ENCODE measurements around the gene YY1. TPM values are rescaled to one million over a fixed set of nuclear protein-coding genes. Genes with fewer than 3 reads are reported as not detected.
A peak's percentile ranks its signal among the peaks of the same experiment; 100 is the strongest.
"Not testable (repeated sequence)": the region's sequence is repeated elsewhere in the genome, so short reads cannot be mapped to it uniquely, and the experiment has no call there.

The YY1 gene
- total RNA-seq, 5 donors from 2014 or later (not counting 1 experiment from before 2014, with no cell fraction given), result 67.5 to 86.5 (median 74.2) TPM

- H3K27ac ChIP-seq (ENCODE audit: low read length), result no peak overlapping the region
- Mint-ChIP-seq H3K9me3 (no peaks in the 10 kb centered on the region), H3K36me3 (no peaks in the 10 kb centered on the region), H3K27me3 (no peaks in the 10 kb centered on the region), H3K4me1 (peaks cover 10 to 12% (median 11%) of the 10 kb centered on the region in 3 donors), H3K27ac (no peak overlapping the region), H3K4me3 (no peak overlapping the region)
- H3K27me3 ChIP-seq (replicated peaks in 1 of 2; ENCODE audit: control insufficient read depth in 2 of 2, extremely low read depth in 1 of 2, insufficient read depth in 2 of 2, low read length in 1 of 2), result no peaks in the 10 kb centered on the region
- H3K4me3 ChIP-seq (ENCODE audit: control insufficient read depth in 1 of 2, extremely low read depth in 1 of 2, low read length in 1 of 2), result no peak overlapping the region
- peaks cover 3 to 17% of the 10 kb centered on the region in 2 experiments for H3K4me1 ChIP-seq (ENCODE audit: control insufficient read depth in 1 of 2, extremely low read depth in 1 of 2, insufficient read depth in 2 of 2, low read length in 2 of 2)
- ChIA-PET CTCF (interaction anchor here (0.7 to 1.0 kb wide), 3 partner anchors 20 to 28 kb away, joined by 3 to 4 read pairs (median 4); no protein-coding TSS in a partner anchor), POLR2A (no interaction called here)
- H3K36me3 ChIP-seq (ENCODE audit: control insufficient read depth in 2 of 2, extremely low read depth in 1 of 2, insufficient read depth in 1 of 2, low read length in 1 of 2), result peaks cover 0 to 1% of the 10 kb centered on the region in 2 donors
- 76% methylated on average over 6 of the region's 12 CpGs for WGBS (ENCODE audit: insufficient coverage)
- H3K9me3 ChIP-seq, result no peaks in the 10 kb centered on the region
- DNase-seq (no peak), ATAC-seq (replicated peaks in 1 of 4) (no peak)
Observed at GRCh38 chr14:100287202-100287997, 48.5 kb downstream of the YY1 start.

GRCh38 chr14:100287998-100288295, 49.0 kb downstream of the YY1 start:
- CTCF ChIA-PET, result interaction anchor here in 1 of 2 donors (0.7 to 1.0 kb wide), 2 partner anchors 21 to 26 kb away, joined by 3 to 4 read pairs; no protein-coding TSS in a partner anchor
- H3K27me3 ChIP-seq (replicated peaks in 1 of 2; ENCODE audit: control insufficient read depth in 2 of 2, extremely low read depth in 1 of 2, insufficient read depth in 2 of 2, low read length in 1 of 2); POLR2A ChIA-PET: not testable (repeated sequence)

GRCh38 chr14:100288382-100289185, 49.6 kb downstream of the YY1 start:
- H3K4me1 ChIP-seq (ENCODE audit: control insufficient read depth in 1 of 2, extremely low read depth in 1 of 2, insufficient read depth in 2 of 2, low read length in 2 of 2), result peaks cover 3 to 17% of the 10 kb centered on the region in 2 experiments
- no peak overlapping the region for H3K4me3 ChIP-seq (ENCODE audit: control insufficient read depth in 1 of 2, extremely low read depth in 1 of 2, low read length in 1 of 2)
- no peak overlapping the region for H3K4me3 Mint-ChIP-seq
- WGBS (ENCODE audit: insufficient coverage), result 92% methylated on average over 9 of the region's 12 CpGs
- no peak overlapping the region for H3K27ac Mint-ChIP-seq
- no peaks in the 10 kb centered on the region for H3K27me3 ChIP-seq (replicated peaks in 1 of 2; ENCODE audit: control insufficient read depth in 2 of 2, extremely low read depth in 1 of 2, insufficient read depth in 2 of 2, low read length in 1 of 2)
- H3K9me3 ChIP-seq, result no peaks in the 10 kb centered on the region
- peaks cover 10 to 12% (median 10%) of the 10 kb centered on the region in 3 donors for H3K4me1 Mint-ChIP-seq
- no peaks in the 10 kb centered on the region for H3K36me3 ChIP-seq (ENCODE audit: control insufficient read depth in 2 of 2, extremely low read depth in 1 of 2, insufficient read depth in 1 of 2, low read length in 1 of 2)
- ChIA-PET POLR2A (no interaction called here), CTCF (interaction anchor here (0.7 to 1.0 kb wide), 2 partner anchors 22 to 51 kb away, joined by 3 read pairs; no protein-coding TSS in a partner anchor)
- no peak overlapping the region for H3K27ac ChIP-seq (ENCODE audit: low read length)
- H3K9me3 Mint-ChIP-seq, result no peaks in the 10 kb centered on the region
- no peaks in the 10 kb centered on the region for H3K36me3 Mint-ChIP-seq
- ATAC-seq (replicated peaks in 1 of 4) (no peak), DNase-seq (no peak)
- no peaks in the 10 kb centered on the region for H3K27me3 Mint-ChIP-seq

More at GRCh38 chr14:100287998-100288295, 49.0 kb downstream of the YY1 start:
- not testable (repeated sequence) for H3K36me3 ChIP-seq (ENCODE audit: control insufficient read depth in 2 of 2, extremely low read depth in 1 of 2, insufficient read depth in 1 of 2, low read length in 1 of 2); H3K4me3 ChIP-seq (ENCODE audit: control insufficient read depth in 1 of 2, extremely low read depth in 1 of 2, low read length in 1 of 2); H3K4me3 Mint-ChIP-seq; ATAC-seq (replicated peaks in 1 of 4); H3K27ac Mint-ChIP-seq; H3K27me3 Mint-ChIP-seq; H3K9me3 Mint-ChIP-seq; H3K9me3 ChIP-seq; H3K27ac ChIP-seq (ENCODE audit: low read length); DNase-seq; H3K36me3 Mint-ChIP-seq
- WGBS (ENCODE audit: insufficient coverage), result 97% methylated on average over 4 of the region's 8 CpGs
- peaks cover 10 to 12% (median 11%) of the 10 kb centered on the region in 3 donors for H3K4me1 Mint-ChIP-seq
- H3K4me1 ChIP-seq (ENCODE audit: control insufficient read depth in 1 of 2, extremely low read depth in 1 of 2, insufficient read depth in 2 of 2, low read length in 2 of 2), result peaks cover 3 to 17% of the 10 kb centered on the region in 2 experiments

GRCh38 chr14:100289916-100290606, 51.1 kb downstream of the YY1 start:
- ATAC-seq (replicated peaks in 1 of 4) (no peak), DNase-seq (no peak)
- Mint-ChIP-seq H3K27ac (no peak overlapping the region), H3K4me3 (no peak overlapping the region), H3K4me1 (peaks cover 3 to 6% (median 4%) of the 10 kb centered on the region in 3 donors), H3K36me3 (no peaks in the 10 kb centered on the region), H3K9me3 (no peaks in the 10 kb centered on the region), H3K27me3 (no peaks in the 10 kb centered on the region)
- H3K27ac ChIP-seq (ENCODE audit: low read length), result no peak overlapping the region
- no peaks in the 10 kb centered on the region for H3K9me3 ChIP-seq
- no peak overlapping the region for H3K4me3 ChIP-seq (ENCODE audit: control insufficient read depth in 1 of 2, extremely low read depth in 1 of 2, low read length in 1 of 2)
- H3K36me3 ChIP-seq (ENCODE audit: control insufficient read depth in 2 of 2, extremely low read depth in 1 of 2, insufficient read depth in 1 of 2, low read length in 1 of 2), result no peaks in the 10 kb centered on the region
- 71% methylated on average over 4 of the region's 9 CpGs for WGBS (ENCODE audit: insufficient coverage)
- POLR2A ChIA-PET, result no interaction called here
- CTCF ChIA-PET, result interaction anchor here in 1 of 2 donors (0.7 kb wide), 1 partner anchor 12 kb away, joined by 3 read pairs; no protein-coding TSS in a partner anchor
- peaks cover under 1 to 7% of the 10 kb centered on the region in 2 experiments for H3K4me1 ChIP-seq (ENCODE audit: control insufficient read depth in 1 of 2, extremely low read depth in 1 of 2, insufficient read depth in 2 of 2, low read length in 2 of 2)
- no peaks in the 10 kb centered on the region for H3K27me3 ChIP-seq (replicated peaks in 1 of 2; ENCODE audit: control insufficient read depth in 2 of 2, extremely low read depth in 1 of 2, insufficient read depth in 2 of 2, low read length in 1 of 2)

GRCh38 chr14:100290607-100291304, 51.8 kb downstream of the YY1 start:
- no peaks in the 10 kb centered on the region for H3K27me3 Mint-ChIP-seq
- 97% methylated on average over 7 of the region's 12 CpGs for WGBS (ENCODE audit: insufficient coverage)
- Histone ChIP-seq H3K27me3 (replicated peaks in 1 of 2; ENCODE audit: control insufficient read depth in 2 of 2, extremely low read depth in 1 of 2, insufficient read depth in 2 of 2, low read length in 1 of 2) (no peaks in the 10 kb centered on the region), H3K36me3 (ENCODE audit: control insufficient read depth in 2 of 2, extremely low read depth in 1 of 2, insufficient read depth in 1 of 2, low read length in 1 of 2) (no peaks in the 10 kb centered on the region), H3K27ac (ENCODE audit: low read length) (no peak overlapping the region), H3K4me1 (ENCODE audit: control insufficient read depth in 1 of 2, extremely low read depth in 1 of 2, insufficient read depth in 2 of 2, low read length in 2 of 2) (peaks cover 0 to 5% of the 10 kb centered on the region in 2 experiments), H3K4me3 (ENCODE audit: control insufficient read depth in 1 of 2, extremely low read depth in 1 of 2, low read length in 1 of 2) (no peak overlapping the region), H3K9me3 (no peaks in the 10 kb centered on the region)
- POLR2A ChIA-PET, result no interaction called here
- CTCF ChIA-PET, result interaction anchor here (0.6 to 0.7 kb wide), 2 partner anchors 13 to 19 kb away, joined by 3 to 4 read pairs; no protein-coding TSS in a partner anchor
- DNase-seq (no peak), ATAC-seq (replicated peaks in 1 of 4) (no peak)
- no peak overlapping the region for H3K4me3 Mint-ChIP-seq
- peak overlapping the region in 1 of 2 donors; percentile 34 for H3K27ac Mint-ChIP-seq
- H3K4me1 Mint-ChIP-seq, result peaks cover 3 to 5% (median 4%) of the 10 kb centered on the region in 3 donors
- no peaks in the 10 kb centered on the region for H3K9me3 Mint-ChIP-seq
- H3K36me3 Mint-ChIP-seq, result no peaks in the 10 kb centered on the region
